Measurements from ENCODE around the gene ZNF143. TPM values are rescaled to one million over a fixed set of nuclear protein-coding genes. Genes with fewer than 3 reads are reported as not detected.

Gene ZNF143
- total RNA-seq, 1 experiment from 2014 or later, result 30.2 TPM

DNA sequence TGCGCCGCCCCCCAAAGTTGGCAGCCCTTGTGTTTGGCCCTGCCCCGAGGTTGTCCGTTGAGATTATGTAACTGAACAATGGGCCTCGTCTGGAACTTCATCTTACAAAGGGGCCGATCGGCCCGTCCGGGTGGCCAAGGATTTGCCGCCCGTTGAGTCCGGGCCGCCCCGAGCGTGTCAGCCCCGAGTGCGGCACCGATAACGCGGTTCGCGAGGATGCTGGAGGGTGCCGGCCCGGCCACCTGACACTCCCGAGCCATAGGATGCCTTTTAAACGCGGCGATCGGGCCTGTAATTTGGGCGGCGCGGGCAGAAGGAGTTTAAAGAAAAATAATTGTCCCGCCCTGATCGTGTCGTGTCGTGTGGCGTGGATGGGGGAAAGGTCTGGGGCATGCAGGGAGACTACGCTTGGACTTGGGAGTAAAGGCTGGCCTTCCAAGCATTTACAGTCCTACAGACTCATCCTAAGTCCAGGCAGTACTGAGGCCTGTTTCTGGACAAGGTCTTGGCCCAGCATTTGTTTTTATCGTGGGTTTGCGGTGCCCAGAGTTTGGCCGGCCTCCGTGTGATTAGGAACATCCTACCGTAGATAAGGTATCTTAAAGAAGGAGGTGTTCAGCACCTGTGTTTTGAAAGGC, 113.9 kb downstream of the ZNF143 start:
- CTCF ChIA-PET, result interaction anchor here (0.6 kb wide), 1 partner anchor 1326 kb away, joined by 5 read pairs; no protein-coding TSS in a partner anchor
- in situ Hi-C loops (cut with HindIII; ENCODE audit: low pct_unique_long_range_greater_than_20kb, low sequenced_read_pairs), result loop anchor here (25.0 kb wide), 1 partner anchor 738 kb away; the partner anchor contains the start of gene ADM

DNA sequence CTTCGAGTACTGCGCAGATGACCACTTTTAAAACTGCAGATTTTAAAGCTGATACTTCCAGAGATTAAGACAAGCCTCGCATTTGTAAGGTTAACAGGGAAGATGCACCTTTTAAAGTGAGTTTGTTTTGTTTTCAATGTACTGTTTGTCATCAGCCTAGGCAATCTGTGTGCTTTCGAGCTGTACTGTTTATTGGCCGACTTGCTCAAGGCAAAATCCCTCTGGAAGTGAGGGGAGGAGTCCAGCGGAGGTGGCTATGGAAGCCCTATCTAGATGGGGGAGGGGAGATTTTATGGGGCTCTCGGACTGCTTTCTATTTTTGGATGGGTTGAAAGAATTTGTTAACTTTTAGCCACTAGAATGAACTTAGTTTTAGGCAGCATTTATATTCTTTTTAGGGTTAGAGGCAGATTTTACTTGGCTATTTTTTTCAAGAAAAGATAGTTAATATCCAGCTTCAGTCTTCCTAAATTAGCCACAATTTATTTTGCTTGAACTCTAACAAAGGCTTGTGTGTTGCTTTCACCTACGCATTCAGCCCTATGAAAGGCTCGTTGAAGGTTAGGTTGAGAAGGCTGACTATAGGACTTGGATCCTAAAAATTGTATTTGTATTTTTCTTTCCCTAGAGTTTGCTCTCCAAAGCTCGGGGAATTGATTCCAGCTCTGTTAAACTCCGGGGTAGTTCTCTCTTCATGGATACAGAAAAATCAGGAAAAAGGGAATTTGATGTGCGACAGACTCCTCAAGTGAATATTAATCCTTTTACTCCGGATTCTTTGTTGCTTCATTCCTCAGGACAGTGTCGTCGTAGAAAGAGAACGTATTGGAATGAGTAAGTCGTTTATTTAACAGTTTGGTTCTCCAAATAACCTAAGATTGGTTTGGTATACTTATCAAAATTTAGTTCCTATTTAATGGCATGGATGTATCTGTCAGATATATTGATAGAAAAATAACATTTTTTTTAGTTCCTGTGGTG, 114.7 kb downstream of the ZNF143 start:
- no peak for DNase-seq (ENCODE audit: low read depth, low spot score)
- POLR2A ChIA-PET, result no interaction called here
- ATAC-seq, result peak; percentile 36
- no peaks in the 10 kb centered on the region for H3K27me3 ChIP-seq (ENCODE audit: control insufficient read depth, insufficient read depth, low read length)
- TSS peak; percentile 60 for BruUV-seq (replicated peaks)
- intact Hi-C loops (cut with micrococcal nuclease; ENCODE audit: unreplicated experiment) (loop anchor here (10.0 kb wide), 1 partner anchor 729 kb away; the partner anchor contains the start of gene ADM), in situ Hi-C loops (cut with HindIII; ENCODE audit: low pct_unique_long_range_greater_than_20kb, low sequenced_read_pairs) (loop anchor here (25.0 kb wide), 1 partner anchor 737 kb away; the partner anchor contains the start of gene ADM)
- peak overlapping the region; percentile 85 to 87 for H3K4me3 ChIP-seq (ENCODE audit: low read depth in 2 of 2, low read length in 2 of 2)
- peaks cover 36% of the 10 kb centered on the region for H3K4me1 ChIP-seq (ENCODE audit: control insufficient read depth, insufficient read depth, low read length)
- CTCF ChIA-PET, result interaction anchor here (0.5 to 1.3 kb wide), 3 partner anchors 38 to 1325 kb away, joined by 3 to 5 read pairs (median 4); no protein-coding TSS in a partner anchor
- TF ChIP-seq, protein P1, sequence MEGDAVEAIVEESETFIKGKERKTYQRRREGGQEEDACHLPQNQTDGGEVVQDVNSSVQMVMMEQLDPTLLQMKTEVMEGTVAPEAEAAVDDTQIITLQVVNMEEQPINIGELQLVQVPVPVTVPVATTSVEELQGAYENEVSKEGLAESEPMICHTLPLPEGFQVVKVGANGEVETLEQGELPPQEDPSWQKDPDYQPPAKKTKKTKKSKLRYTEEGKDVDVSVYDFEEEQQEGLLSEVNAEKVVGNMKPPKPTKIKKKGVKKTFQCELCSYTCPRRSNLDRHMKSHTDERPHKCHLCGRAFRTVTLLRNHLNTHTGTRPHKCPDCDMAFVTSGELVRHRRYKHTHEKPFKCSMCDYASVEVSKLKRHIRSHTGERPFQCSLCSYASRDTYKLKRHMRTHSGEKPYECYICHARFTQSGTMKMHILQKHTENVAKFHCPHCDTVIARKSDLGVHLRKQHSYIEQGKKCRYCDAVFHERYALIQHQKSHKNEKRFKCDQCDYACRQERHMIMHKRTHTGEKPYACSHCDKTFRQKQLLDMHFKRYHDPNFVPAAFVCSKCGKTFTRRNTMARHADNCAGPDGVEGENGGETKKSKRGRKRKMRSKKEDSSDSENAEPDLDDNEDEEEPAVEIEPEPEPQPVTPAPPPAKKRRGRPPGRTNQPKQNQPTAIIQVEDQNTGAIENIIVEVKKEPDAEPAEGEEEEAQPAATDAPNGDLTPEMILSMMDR (IDR thresholded peaks at IDR 0.05), result no peak
- TF ChIP-seq POLR2AphosphoS5 (IDR thresholded peaks at IDR 0.05; ENCODE audit: low read depth, low read length), result peak; percentile 57
- peak; percentile 92 for TF ChIP-seq SIN3A (IDR thresholded peaks at IDR 0.05; ENCODE audit: borderline replicate concordance, insufficient read depth, low read depth, low read length)
- TF ChIP-seq, protein P2, sequence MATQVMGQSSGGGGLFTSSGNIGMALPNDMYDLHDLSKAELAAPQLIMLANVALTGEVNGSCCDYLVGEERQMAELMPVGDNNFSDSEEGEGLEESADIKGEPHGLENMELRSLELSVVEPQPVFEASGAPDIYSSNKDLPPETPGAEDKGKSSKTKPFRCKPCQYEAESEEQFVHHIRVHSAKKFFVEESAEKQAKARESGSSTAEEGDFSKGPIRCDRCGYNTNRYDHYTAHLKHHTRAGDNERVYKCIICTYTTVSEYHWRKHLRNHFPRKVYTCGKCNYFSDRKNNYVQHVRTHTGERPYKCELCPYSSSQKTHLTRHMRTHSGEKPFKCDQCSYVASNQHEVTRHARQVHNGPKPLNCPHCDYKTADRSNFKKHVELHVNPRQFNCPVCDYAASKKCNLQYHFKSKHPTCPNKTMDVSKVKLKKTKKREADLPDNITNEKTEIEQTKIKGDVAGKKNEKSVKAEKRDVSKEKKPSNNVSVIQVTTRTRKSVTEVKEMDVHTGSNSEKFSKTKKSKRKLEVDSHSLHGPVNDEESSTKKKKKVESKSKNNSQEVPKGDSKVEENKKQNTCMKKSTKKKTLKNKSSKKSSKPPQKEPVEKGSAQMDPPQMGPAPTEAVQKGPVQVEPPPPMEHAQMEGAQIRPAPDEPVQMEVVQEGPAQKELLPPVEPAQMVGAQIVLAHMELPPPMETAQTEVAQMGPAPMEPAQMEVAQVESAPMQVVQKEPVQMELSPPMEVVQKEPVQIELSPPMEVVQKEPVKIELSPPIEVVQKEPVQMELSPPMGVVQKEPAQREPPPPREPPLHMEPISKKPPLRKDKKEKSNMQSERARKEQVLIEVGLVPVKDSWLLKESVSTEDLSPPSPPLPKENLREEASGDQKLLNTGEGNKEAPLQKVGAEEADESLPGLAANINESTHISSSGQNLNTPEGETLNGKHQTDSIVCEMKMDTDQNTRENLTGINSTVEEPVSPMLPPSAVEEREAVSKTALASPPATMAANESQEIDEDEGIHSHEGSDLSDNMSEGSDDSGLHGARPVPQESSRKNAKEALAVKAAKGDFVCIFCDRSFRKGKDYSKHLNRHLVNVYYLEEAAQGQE (IDR thresholded peaks at IDR 0.05; ENCODE audit: insufficient read depth in 1 of 2, low read depth in 2 of 2, low read length in 1 of 2), result no peak
- TF ChIP-seq TCF7L2 (IDR thresholded peaks at IDR 0.05; ENCODE audit: low read depth, low read length), result no peak
- no peaks in the 10 kb centered on the region for H3K9me3 ChIP-seq (ENCODE audit: control insufficient read depth, insufficient read depth, low read depth, low read length)
- peaks cover 46% of the 10 kb centered on the region for H3K36me3 ChIP-seq (ENCODE audit: control insufficient read depth, insufficient read depth, low read length)
- peak overlapping the region; percentile 99 for H3K27ac ChIP-seq (ENCODE audit: low read length)

More for the DNA sequence above, 113.9 kb downstream of the ZNF143 start:
- POLR2A ChIA-PET, result interaction anchor here (0.7 kb wide), 1 partner anchor 44 kb away, joined by 20 read pairs; no protein-coding TSS in a partner anchor
- Histone ChIP-seq H3K36me3 (ENCODE audit: control insufficient read depth, insufficient read depth, low read length) (peaks cover 40% of the 10 kb centered on the region), H3K4me1 (ENCODE audit: control insufficient read depth, insufficient read depth, low read length) (peaks cover 44% of the 10 kb centered on the region), H3K4me3 (ENCODE audit: low read depth in 2 of 2, low read length in 2 of 2) (peak overlapping the region; percentile 85 to 87), H3K27me3 (ENCODE audit: control insufficient read depth, insufficient read depth, low read length) (no peaks in the 10 kb centered on the region), H3K27ac (ENCODE audit: low read length) (peak overlapping the region; percentile 99), H3K9me3 (ENCODE audit: control insufficient read depth, insufficient read depth, low read depth, low read length) (no peaks in the 10 kb centered on the region)
- TF ChIP-seq SIN3A (IDR thresholded peaks at IDR 0.05; ENCODE audit: borderline replicate concordance, insufficient read depth, low read depth, low read length) (no peak), POLR2AphosphoS5 (IDR thresholded peaks at IDR 0.05; ENCODE audit: low read depth, low read length) (peak; percentile 2; the same call in 1 of the 2 replicates)
- no TSS peak for BruUV-seq (replicated peaks)
- no peak for ATAC-seq
- no peak for DNase-seq (ENCODE audit: low read depth, low spot score)
- intact Hi-C loops (cut with micrococcal nuclease; ENCODE audit: unreplicated experiment), result loop anchor here (10.0 kb wide), 1 partner anchor 730 kb away; the partner anchor contains the start of gene ADM

All from Panc1 (cell line).